AML-193 (cell line): Measurements from ENCODE around the gene DPEP1.
"Not testable (repeated sequence)": the region's sequence is repeated elsewhere in the genome, so short reads cannot be mapped to it uniquely, and the experiment has no call there.

Experiments used
- DNase-seq, 2 experiments: peaks; one replicate each; lab custom pipeline; 2025; lab: John Stamatoyannopoulos, UW

DPEP1 gene

GRCh38 chr16:89619840-89620239 is 6.4 kb downstream of the DPEP1 start:
- DNase-seq: no peak

DNA sequence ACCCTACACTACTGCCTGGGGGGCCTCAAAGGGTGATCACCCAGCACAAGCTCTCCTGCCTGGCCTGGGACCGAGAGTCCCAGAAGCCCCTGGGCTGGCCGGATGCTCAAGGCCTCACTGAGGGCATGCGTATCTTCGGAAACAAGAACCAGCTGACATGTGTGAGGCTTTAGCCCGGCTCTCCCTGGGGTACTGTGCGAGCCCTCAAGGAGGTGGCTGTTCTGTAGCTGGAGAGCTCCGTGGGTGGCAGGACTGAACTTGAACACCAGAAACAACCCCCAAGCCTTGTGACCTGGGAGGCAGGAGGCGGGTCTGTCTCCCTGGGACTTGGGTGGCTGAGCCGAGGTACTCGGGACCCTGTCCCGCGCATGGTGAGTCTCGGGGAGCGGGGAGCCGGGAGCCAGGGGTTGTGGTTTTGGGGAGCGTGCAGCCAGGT is 7.0 kb downstream of the DPEP1 start:
- DNase-seq: no peak

- DNase-seq: no peak
These were observed 7.8 kb downstream of the DPEP1 start for GRCh38 chr16:89621136-89621697.

DNA sequence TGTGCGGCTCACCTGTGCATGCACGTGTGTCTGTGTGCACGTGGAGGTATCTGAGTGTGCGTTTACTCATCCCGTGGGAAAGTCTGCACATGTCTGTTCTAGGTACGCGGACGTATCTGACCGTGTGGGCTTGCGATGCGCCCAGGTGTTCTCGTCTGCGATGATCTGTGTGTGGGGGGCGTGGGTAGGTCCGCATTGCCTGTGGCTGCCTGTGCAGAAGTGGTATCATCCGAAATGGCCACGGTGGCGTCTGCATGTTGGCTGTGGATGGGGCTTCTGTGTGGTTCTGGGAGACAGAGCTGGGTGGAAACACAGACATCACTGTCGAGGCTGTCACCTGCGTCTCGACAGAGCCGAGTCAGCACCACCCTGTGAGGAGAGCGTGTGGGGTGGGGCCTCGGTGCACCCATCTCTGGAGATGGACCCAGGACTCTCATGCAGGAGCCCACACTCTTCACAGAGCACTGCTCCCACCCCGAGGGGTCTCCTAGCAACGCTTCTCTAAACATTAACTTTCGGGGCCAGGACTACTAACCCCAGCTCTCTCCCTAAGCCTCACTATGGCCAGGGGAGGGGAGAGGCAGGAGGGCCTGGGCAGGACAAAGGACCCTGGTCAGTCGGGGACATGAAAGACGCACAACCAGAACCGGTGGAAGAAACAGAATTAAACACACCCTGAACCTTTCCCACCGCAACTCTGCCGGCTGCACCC is 8.4 kb downstream of the DPEP1 start:
- DNase-seq: no peak

- no peak for DNase-seq
These were observed 10.2 kb downstream of the DPEP1 start for GRCh38 chr16:89623511-89624261.

- no peak for DNase-seq
These were observed 11.6 kb downstream of the DPEP1 start for GRCh38 chr16:89624777-89625761.

GRCh38 chr16:89629827-89630610 is 16.6 kb downstream of the DPEP1 start:
- no peak for DNase-seq

GRCh38 chr16:89633064-89633631 is 19.7 kb downstream of the DPEP1 start:
- no peak for DNase-seq

DNA sequence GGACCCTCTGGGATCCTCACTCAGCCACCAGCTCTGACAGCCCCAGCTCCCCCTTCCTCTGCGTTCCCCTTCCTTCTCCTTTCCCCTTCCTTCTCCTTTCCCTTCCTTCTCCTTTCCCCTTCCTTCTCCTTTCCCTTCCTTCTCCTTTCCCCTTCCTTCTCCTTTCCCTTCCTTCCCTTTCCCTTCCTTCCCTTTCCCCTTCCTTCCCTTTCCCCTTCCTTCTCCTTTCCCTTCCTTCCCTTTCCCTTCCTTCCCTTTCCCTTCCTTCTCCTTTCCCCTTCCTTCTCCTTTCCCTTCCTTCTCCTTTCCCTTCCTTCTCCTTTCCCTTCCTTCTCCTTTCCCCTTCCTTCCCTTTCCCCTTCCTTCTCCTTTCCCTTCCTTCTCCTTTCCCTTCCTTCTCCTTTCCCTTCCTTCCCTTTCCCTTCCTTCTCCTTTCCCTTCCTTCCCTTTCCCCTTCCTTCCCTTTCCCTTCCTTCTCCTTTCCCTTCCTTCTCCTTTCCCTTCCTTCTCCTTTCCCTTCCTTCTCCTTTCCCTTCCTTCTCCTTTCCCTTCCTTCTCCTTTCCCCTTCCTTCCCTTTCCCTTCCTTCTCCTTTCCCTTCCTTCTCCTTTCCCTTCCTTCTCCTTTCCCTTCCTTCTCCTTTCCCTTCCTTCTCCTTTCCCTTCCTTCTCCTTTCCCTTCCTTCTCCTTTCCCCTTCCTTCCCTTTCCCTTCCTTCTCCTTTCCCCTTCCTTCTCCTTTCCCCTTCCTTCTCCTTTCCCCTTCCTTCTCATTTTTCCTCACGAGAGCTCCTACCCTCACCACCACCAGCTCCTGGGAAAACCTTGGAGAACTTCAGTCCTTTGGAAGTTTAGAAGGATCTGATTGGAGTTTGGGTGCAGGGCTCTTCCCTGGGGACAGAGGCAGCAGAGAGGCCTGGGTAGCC is 21.3 kb downstream of the DPEP1 start:
- not testable (repeated sequence) for DNase-seq

- DNase-seq: no peak
These were observed 23.2 kb downstream of the DPEP1 start for GRCh38 chr16:89636663-89637062.

GRCh38 chr16:89637379-89637778 is 23.9 kb downstream of the DPEP1 start:
- no peak for DNase-seq

- no peak for DNase-seq
These were observed 25.0 kb downstream of the DPEP1 start for GRCh38 chr16:89638455-89638854.

DNA sequence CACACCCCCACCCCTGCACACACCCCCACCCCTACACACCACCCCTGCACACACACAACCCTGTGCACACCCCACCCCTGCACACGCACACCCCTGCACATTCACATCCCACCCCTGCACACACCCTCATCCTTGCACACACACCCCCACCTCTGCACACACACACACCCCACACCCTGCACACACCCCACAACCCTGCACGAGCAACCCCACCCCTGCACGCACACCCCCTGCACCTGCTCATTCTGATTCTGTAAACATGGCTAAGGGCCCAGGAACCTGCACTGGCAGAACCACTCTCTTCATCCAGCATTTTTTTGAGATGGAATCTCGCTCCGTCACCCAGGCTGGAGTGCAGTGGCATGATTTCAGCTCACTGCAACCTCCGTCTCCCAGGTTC is 25.9 kb downstream of the DPEP1 start:
- DNase-seq: no peak

DNA sequence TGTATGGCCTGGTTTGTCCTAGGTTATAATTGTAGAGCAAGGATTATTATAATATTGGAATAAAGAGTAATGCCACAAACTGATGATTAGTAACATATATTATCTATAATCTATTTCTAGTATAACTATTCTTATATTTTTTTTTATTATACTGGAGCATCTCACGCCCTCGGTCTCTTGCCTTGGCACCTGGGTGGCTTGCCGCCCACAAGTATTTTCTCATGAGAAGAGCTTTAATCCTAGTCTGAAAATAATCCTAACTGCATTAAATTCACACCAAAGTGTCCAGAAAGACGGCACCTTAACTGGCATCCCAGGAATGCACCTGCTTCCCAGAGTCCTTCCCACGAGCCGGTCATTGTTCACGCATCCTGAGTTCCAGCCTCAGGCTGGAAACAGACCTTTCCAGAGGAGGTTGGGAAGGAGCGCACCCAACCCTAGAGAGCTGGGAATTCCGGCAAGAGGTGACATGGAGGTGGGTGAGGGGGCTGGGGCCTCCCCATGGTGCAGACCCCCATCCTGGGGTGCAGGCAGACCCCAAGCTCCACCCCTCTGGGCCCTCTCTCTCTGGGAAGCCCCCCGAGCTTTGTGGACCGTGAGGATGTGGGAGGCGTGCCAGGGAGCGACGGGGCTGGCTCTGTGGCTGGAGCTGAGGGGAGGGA is 28.1 kb downstream of the DPEP1 start:
- DNase-seq: no peak

DNA sequence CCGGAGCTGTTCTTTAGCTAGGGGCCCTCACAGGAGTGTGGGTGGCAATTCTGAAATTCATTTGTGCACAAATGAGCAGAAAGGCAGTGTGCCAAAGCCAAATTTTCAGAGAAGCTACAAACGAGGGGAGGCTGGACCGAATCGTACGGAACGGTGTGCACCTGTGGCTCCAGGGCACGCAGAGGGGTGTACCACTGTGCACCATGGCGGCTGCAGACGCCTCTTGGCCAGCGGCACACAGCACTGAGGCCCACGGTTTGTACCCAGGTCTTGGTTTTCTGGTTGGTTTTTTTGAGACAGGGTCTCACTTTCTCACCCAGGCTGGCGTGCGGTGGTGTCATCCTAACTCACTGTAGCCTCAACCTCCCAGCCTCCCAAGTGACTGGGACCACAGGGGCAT is 29.1 kb downstream of the DPEP1 start:
- no peak for DNase-seq

- DNase-seq: no peak
These were observed 30.4 kb downstream of the DPEP1 start for GRCh38 chr16:89643769-89644300.

DNA sequence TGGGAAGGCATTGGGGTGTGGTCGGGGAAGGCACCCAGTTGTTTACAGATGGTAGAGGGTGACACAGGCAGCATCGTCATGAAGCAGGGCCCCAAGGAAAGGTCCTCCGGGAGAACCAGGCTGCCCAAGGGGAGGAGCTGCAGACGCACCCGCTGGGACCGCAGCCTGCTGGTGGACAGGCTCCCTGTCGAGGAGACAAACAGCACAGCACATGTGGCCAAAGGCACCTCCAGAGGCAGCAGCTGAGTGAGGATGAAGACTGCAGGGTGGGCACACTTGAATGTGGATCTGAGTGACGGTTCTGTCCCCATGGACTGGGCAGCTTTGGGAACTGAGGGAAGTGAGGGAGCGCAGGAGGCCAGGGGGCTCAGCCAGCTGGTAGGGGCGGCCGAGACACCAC is 31.7 kb downstream of the DPEP1 start:
- DNase-seq: no peak

DNA sequence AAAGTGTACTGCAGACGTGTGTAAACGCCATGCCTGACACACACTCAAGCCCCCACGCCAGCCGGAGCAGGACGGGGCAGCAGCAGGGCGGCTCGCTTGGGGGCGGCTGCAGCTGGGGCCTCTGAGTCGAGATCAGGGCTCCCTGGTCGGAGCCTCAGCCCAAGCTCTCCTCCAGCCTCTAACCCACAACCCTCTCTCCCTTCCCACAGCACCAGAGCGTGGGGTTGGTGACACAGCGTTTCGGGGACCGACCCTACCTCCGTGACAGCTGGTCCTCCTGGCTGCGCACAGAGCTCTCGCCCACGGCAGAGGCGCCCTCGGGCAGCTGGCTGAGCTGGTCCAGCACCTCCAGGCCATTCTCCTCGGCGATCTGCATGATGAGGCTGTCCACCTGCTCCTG is 32.8 kb downstream of the DPEP1 start:
- DNase-seq: no peak

- DNase-seq: no peak
These were observed 33.5 kb downstream of the DPEP1 start for GRCh38 chr16:89646906-89647305.
